A673 (cell line): Measurements from ENCODE around the gene WIPF2.

Experiments used
- EZH2 ChIP-seq: fragments of 200-600 bp; sonication (generic); IDR thresholded peaks from 2 replicates; pipeline ENCODE4 v1.6.1; 2017; ENCODE audit warnings: borderline replicate concordance, low read depth, mild to moderate bottlenecking, mixed read lengths, antibody characterized with exemption, low read length; ENCODE audit not compliant: poor library complexity, severe bottlenecking
- TF ChIP-seq, protein P1 (sequence below): fragments of 300-800, 200-600 bp; sonication (generic); conservative IDR thresholded peaks from 2 replicates; pipeline ENCODE4 v1.5.1; 2017; ENCODE audit warnings: low read depth, mild to moderate bottlenecking, antibody characterized with exemption, low read length, moderate library complexity, mixed read lengths

DNA sequence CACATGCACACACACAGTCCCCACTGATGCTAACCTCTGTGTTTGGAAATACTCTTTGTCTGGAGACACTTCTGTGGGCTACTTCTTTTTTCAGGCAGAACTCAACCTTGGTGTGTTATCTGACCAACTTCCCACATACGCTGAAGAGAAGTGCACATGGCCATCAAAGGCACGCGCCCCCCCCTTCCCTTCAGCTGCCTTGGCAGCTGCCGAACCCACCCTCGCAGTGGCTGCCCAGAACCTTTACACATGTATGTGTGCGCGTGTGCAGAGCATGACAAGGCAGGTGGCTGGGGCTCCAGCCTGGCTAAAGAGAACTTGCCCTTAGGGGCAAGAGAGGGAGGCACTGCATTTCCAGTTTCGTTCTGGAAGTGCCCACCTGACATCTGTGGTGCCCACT is 37.9 kb upstream of the WIPF2 start:
- TF ChIP-seq, protein P1, sequence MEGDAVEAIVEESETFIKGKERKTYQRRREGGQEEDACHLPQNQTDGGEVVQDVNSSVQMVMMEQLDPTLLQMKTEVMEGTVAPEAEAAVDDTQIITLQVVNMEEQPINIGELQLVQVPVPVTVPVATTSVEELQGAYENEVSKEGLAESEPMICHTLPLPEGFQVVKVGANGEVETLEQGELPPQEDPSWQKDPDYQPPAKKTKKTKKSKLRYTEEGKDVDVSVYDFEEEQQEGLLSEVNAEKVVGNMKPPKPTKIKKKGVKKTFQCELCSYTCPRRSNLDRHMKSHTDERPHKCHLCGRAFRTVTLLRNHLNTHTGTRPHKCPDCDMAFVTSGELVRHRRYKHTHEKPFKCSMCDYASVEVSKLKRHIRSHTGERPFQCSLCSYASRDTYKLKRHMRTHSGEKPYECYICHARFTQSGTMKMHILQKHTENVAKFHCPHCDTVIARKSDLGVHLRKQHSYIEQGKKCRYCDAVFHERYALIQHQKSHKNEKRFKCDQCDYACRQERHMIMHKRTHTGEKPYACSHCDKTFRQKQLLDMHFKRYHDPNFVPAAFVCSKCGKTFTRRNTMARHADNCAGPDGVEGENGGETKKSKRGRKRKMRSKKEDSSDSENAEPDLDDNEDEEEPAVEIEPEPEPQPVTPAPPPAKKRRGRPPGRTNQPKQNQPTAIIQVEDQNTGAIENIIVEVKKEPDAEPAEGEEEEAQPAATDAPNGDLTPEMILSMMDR: no peak
- no peak for TF ChIP-seq EZH2
